Hepatocyte (in vitro differentiated cells): ENCODE data around the gene TMOD2.

Experiments used
- CTCF ChIP-seq: fragments of 200-600 bp; sonication (generic); IDR thresholded peaks from 2 replicates; pipeline ENCODE4 v1.5.1; 2016; ENCODE audit warnings: antibody characterized with exemption, mild to moderate bottlenecking; ENCODE audit not compliant: poor library complexity
- EZH2 ChIP-seq: fragments of 200-600 bp; sonication (generic); IDR thresholded peaks from 2 replicates; pipeline ENCODE4 v1.6.1; 2016; ENCODE audit warnings: antibody characterized with exemption, mild to moderate bottlenecking, borderline replicate concordance
- EZH2phosphoT487 ChIP-seq: fragments of 200-600 bp; sonication (generic); IDR thresholded peaks from one replicate; pipeline ENCODE4 v1.6.1; 2018; ENCODE audit warnings: antibody characterized with exemption, mild to moderate bottlenecking, low read depth, moderate library complexity; ENCODE audit not compliant: unreplicated experiment, severe bottlenecking

GRCh38 chr15:51844747-51845426 is 93.5 kb downstream of the TMOD2 start:
- TF ChIP-seq CTCF (no peak), EZH2phosphoT487 (no peak), EZH2 (no peak)
